ENCODE measurements around the gene WDR33. TPM values are rescaled to one million over a fixed set of nuclear protein-coding genes. Genes with fewer than 3 reads are reported as not detected.
A peak's percentile ranks its signal among the peaks of the same experiment; 100 is the strongest.

Gene WDR33
- total RNA-seq, 1 experiment from 2014 or later = 25.3 TPM

DNA sequence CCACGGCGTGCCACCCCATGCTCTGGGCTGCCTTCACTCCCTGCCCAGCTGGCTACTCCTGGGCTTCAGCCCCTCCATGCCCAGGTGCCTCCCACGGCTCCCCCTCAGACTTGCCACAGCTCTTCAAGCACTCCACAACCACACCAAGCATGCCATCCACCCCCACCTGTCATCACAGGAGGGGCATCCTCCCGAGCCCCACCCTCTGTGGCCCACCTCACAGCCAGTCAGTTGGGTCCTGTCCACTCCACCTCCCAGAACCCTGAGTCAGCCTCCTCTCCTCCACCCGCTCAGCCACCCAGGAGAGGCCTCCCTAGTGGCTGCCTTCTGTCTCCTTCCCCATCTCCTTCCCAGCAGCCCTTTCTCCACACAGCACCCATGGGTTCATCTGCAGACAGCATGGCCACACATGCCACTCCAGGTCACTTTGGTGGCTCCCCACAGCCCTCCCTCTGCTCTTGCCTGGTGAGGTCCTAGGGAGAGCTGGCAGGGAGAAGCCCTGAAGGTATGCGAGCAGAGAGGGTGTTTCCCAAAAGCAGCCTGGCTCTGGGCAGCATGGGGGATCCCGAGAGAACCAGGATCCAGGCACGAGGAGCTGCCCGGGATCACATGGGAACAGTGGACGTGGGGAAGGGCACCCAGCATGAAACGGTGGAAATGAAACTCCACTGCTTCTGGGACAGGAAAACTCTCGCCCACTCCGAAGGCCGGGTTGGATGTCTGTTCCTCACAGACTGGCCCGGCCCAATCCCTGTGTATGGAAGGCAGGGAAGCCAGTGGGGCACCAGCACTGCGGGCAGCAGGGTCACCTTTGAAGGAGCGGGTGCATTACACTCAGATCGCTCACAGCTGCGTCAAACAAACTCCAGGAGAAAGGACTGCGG, 138.4 kb downstream of the WDR33 start:
- no peak for DNase-seq (ENCODE audit: low read depth)

DNA sequence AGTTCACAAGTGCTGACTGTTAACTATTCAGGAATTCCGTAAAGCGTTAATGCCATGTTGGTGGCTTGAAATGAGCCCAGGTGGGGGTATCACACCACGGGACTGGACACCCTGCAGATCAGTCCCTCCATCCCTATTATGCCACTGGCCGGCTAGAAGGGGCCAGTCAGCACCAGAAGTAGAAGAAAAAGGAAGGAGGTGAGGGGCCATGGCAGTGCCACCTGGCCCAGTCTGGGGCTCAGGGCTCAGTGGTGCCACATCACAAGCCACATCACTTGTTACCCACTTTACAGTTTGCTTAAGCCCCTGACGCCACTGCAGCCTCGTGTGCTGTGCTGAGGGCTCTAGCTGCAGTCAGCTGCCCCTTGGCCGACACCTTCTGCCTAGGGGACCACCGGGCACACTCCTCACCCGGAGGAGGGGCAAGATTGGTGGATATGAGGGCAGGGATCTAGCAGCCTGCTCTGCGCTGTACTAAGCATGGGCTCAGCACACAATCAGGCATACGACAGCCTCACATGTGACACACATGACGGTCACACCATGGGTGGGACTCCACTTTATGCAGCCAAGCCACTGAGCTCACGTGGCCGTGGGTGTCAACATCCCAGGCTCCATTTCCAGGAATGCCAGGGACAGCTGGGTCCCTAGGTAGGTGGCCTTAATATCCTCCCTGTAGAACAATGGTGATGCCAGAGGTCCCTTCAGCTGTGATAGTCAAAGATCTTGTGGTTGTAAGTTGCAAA, 139.2 kb downstream of the WDR33 start:
- no peak for DNase-seq (ENCODE audit: low read depth)

DNA sequence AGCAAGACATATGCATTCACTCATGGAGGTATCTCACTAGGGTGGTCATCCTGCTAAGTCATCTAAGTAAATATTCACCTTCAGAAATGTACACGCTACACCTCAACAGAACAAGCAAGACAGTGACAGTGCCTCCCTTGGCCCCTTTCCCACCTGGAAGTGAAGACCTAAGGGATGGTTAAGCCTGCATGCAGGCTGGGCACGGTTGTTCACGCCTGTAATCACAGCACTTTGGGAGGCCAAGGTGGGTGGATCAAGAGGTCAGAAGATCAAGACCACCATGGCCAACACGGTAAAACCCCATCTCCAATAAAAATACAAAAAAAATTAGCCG, 140.0 kb downstream of the WDR33 start:
- DNase-seq (ENCODE audit: low read depth) = no peak

DNA sequence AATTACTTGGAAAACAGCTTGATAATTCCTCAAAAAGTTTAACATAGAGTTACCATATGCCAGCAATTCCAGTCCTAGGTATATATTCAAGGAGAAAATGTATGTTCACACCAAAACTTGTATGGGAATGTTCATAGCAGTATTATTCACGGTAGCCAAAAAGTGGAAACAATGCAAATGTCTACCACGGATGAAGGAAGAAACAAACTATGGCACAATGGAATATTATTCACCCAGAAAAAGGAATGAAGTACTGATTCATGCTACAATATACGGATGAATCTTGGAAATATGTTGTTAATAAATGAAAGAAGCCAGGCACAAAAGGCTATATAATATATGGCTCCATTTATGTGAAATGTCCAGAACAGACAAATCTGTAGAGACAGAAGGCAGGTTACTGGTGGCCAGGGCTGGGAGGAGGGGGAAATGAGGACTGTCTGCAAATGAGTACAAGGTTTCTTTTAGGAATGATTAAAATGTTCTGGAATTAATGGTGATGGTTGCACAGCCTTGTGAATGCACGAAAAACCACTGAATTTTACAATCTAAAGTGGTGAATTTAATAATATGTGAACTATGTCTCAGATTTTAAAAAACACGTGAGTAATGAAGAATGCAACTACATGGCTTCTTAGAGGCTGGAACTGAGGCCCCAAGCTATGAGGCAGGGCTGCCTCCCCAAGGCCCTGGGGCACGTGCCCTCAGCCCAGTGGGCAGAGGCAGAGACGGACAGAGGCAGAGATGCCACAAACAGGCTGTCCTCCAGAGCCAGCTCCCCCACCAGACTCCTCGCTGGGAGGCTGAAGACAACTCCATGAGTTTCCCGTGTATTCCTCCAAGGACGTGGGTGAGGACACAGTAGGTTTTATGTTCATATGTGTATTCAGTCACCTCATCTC, 140.7 kb downstream of the WDR33 start:
- DNase-seq (ENCODE audit: low read depth) = no peak

DNA sequence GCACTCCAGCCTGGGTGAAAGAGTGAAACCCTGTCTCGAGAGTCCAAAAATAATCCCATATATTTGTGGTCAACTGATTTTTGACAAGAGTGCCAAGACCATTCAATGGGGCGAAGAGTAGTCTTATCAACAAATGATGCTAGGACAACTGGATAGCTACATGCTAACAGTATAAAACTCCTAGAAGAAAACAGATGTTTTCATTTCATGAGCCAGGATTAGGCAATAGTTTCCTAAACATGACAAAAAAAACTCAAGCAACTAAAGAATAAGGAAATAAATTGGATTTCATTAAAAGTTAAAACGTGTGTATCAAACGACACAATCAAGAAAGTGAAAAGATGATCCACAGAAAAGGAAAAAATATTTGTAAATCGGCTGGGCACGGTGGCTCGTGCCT, 141.9 kb downstream of the WDR33 start:
- no peak for DNase-seq (ENCODE audit: low read depth)

DNA sequence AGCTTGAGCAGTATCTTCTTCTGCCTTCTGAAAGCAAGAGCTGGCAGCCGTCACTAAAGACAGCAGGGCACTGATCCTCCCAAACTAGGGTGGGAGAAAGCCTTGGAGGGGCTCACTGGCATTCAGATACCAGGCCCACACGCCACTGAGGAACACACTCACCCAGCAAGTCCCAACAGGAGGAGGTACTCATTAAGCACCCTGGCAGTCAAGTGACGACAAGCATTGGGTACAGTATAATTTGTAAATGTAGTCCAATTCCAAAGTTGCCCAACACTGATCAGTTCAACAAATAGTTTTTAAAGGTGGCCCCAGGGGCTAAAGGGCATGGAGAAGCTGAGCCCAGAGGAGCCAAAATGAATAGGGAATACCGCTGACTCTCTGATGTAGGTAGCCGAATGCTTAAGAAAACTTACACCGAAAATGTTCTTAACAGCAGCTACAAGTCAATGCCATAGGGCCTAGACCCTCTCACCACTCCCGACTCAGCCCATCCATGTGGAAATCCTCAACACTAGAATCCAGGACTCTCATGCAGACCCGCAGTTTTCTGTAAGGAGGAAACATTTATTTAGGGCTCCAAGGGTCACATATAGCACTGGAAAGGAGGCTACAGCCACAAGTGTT, 145.6 kb downstream of the WDR33 start:
- no peak for DNase-seq (ENCODE audit: low read depth)

DNA sequence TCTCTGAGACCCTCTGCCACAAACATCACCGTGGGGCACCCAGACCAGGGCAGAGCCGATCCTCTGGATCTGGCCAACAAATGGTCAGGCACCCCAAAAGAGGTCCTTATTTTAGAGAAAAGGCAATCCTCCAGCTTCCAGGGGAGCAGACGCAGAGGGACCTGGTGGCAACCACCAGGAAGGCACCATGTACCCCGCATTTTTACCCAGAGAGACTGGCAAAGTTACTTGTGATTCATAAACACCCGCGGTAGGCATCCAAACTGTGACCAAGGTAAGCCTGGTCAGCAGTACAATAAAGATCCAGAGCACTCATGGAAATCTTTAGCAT, 146.1 kb downstream of the WDR33 start:
- no peak for DNase-seq (ENCODE audit: low read depth)

DNA sequence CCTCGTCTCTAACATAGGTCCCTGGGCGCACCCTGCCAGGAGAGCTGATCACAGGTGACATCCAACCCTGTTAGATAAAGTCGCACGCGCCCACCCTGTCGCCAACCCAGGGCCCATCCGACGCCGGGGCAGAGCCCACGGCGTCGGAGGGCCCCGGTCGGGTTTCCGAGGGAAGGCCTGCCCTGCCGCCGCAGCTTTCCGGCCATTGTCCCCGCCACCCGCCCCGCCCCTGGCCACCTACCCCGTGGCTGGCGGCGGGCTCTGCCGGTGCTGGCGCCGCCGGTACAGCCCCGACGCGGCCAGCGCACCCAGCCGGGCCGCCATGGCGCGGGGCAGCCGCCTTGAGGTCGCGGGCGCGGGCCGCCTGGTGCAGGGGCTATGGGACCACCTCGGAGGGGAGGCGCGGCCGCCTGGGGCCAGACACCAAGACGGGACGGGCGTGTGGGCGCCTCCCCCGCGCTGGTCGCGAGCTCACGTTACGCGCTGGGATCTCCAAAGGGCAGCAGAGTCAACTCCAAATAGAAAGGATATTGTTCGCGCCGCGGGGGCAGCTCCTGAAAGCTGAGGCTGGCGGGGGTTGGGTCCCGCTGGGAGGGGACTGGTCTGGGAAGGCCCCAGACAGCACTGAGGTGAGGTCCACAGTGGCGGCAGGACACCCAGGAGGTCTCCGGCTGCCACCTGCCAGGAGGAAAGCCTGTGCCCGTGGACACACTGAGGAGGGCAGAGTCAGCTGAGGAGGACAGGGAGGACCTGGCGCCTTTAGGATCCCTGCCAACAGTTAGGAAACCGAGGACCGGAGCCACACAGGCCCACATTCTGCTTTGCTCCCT, 146.7 kb downstream of the WDR33 start:
- no peak for DNase-seq (ENCODE audit: low read depth)

DNA sequence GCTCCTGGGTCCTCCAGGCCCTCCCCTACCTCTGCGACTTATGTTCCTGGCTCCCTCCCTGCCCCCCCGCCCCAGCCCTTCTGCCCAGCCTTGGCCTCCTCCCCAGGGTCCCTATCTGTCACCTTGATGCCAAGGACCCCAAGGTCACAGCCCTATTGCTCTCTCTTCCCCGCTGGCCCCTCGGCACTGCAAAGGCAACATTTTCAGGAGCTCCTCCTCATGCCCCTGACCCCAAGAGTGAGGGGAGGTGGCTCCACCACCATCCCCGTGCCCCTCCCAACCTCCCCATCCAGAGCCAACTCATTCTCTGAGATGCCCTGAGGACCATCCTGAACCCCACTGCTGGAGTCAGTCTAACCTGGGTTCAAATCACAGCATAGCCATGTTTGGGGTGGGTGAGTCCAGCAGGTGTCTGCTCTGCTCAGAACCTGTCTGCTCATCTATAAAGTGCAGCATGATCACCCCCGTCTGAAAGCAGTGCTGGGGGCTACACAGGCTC, 147.4 kb downstream of the WDR33 start:
- no peak for DNase-seq (ENCODE audit: low read depth)

DNA sequence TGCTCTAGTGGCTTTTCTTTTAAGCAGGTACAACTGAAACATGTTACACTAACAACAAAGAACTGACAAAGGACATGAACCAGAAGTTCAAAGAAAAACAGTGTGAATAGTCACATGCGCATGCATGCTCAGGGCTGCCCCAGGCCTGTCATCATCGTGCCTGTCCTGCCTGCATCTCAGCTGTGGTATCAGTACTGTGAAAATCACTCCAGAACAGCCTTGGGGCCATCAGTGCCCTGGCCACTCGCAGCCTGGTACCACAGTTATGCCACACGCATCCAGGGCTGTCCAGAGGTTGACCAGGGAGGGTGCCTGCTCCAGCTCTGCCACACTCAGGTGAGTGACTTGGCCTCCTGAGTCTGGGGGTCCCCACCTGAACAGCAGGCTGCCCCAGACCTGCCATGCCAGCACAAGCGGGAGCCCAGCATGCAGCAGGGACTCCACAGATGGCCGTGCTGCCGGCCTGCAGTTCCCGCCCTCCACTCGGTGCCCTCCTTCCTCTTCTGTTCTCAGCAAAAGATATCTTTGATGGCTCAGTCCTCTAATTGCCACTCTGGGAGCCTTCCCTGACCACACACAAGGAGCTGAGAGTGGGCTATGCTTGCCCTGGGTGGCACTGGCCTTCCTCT, 147.9 kb downstream of the WDR33 start:
- no peak for DNase-seq (ENCODE audit: low read depth)

DNA sequence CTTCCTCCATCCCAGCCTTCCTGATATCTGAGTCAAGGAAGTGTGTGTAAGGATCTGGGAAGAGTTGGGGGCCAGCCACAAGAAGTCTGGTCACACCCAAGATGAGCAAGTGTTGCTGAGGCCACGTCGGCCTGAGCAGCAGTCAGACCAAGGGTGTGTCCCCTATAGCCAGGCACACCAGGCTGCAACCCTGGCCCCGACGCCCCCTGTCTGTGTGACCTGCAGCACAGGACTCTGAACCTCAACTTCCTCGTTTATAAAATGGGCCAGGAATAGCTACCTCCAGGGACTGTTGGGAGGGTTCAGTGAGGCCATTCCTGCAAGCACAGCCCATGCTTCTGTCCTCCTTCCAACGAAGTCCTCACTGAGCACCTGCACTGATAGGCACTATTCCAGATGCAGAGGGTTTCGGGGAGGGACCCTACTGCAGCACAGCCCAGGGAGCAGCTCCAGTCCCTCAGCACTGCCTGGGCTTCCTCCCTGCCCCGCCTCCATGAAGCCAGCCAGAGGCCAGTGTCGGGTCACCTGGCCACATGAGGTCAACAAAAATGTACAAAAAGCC, 148.9 kb downstream of the WDR33 start:
- no peak for DNase-seq (ENCODE audit: low read depth)

DNA sequence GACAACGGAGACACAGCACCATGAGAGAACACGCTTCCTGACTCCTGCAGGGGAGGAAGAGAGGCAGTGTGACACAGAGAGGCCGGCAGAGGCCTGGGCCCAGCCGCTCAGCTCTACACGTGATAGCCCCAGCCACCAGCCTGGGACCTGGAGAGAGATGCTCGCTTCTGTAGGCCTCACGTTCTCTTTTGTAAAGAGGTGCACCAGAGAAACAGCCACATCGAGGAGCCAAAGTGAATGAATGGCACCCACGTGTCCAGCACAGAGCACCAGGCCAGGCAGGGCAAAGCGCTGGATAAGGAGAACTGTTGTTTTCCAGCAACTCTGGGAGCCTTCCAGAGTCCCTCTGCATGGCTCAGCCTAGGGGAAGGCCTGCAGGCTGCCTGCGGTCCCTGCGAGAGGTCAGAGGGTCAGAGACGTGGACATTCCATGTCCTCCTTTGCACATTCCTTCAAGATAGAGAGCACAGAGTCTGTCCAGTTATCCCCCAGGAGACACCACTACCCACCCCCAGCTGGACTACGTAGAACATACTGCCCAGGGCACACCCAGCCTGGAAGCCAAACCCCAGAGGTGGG, 149.8 kb downstream of the WDR33 start:
- peak; percentile 72 for DNase-seq (ENCODE audit: low read depth)

DNA sequence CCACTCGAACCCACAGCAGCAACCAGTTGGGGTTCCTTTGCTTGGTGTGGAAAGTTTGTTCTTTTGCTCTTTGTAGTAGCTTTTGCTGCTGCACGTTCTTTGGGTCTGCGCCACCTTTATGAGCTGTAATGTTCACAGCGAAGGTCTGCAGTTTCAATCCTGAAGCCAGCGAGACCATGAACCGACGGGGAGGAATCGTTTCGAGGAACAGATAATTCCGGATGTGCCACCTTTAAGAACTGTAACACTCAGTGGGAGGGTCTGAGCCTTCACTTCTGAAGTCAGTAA, 150.7 kb downstream of the WDR33 start:
- DNase-seq (ENCODE audit: low read depth) = no peak

DNA sequence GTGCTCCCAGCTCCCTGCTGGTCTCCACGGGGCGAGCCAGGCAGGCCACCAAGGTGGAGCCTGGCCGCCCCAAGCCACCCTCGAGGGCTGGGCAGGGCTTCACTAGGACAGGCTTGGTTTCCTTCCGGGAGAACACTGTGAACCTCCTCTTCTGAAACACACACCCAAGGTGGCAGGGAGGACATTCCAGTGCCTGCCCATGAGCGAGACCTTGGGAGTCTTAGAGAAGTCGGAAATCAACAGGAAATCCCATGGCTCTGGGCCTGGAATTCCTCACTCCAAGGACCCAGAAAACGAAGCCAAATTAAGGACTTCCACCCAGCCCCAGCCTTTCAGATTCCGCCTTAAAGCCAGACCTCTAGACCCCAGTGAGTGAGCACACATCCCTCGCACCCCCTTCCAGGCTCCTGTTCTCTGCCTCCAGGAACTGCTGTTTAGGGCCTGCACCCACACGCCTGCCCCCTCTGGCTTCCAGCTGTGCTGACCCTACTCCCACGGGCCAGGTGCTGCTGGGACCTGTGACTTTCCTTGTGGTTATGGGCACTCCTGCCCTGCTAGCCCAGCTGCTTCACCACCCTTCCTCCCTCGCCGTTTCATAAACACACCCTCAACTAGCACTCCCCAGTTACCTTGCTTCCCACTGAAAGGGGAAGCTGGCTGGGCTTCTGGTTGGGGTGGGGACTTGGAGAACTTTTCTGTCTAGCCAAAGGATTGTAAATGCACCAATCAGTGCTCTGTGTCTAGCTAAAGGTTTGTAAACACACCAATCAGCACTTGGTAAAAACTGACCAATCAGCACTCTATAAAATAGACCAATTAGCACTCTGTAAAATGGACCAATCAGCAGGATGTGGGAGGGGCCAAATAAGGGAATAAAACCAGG, 151.3 kb downstream of the WDR33 start:
- no peak for DNase-seq (ENCODE audit: low read depth)

DNA sequence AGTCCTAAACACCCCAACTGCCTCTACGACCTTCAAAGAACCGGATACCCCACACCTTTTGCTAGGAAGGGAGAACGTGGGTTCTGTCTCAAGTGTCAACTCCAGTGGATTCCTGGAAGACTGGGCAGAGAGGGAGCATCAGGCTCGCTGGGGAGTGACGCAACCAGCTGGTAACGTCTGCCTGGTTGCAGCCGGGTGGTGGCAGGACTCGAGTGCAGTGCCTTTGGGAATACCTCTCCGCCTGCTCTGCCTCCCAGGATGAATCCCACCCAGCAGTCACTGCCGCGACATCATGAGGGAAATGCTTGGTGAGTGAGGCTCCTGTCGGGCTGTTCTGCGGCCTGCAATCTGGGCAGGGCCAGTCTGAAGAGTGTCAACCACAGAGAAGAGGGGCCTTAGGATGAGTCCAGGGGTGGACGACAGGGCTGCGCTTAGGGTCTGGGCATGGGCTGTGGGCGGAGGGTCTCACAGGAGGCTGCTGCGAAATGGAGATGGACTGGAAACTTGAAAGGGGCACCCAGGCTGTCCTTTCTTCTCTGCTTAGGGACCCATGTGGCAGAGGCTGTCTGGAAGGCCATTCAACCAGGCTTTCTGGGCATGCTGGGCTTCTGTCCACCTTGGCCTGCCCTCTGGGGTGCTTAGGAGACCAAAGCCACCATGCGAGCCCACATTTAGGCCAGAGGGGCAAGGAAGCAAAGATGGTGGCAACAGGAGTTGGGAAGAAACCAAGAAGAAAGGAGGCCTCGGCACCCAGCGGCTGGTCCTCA, 152.1 kb downstream of the WDR33 start:
- no peak for DNase-seq (ENCODE audit: low read depth)

DNA sequence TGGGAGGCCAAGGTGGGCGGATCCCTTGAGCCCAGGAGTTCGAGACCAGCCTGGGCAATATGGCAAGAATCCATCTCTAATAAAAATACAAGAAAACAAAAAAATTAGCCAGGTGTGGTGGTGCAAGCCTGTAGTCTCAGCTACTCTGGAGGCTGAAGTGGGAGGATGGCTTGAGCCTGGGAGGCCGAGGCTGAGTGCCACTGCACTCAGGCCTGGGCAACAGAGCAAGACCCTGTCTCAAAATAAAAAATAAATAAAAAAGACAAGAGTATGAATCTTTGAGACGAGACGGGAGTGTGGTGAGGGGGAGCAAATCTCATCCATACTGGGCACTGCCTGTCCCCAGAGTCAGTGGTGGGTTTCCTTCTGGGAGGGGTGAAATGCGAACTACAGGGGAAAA, 152.8 kb downstream of the WDR33 start:
- DNase-seq (ENCODE audit: low read depth) = no peak

DNA sequence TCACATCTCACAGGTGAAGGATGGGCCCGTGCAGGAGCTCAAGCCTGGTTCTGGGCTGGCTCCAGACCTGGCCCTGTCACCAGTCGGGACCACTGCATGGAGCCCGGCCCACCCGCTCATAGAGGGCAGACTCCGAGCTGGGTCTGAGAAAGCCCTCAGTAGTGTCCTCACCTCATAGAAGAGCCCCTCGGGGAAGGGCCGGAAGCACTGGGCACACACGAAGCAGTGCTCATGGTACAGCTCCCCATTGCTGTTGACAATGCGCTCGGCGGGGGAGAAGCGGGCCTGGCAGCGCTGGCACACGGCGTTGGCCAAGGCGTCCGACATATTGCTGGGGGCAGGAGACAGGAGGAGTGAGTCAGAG, 153.8 kb downstream of the WDR33 start:
- no peak for DNase-seq (ENCODE audit: low read depth)

All from LHCN-M2 (cell line).